SU-DHL-6 (cell line): ENCODE measurements around the gene FN1.

Experiments
- CTCF ChIP-seq: fragments of 200-600 bp; sonication (generic); IDR thresholded peaks from one replicate; pipeline ENCODE4 v1.5.1; 2017; ENCODE audit warnings: antibody characterized with exemption, mild to moderate bottlenecking, low read length, moderate library complexity; ENCODE audit not compliant: insufficient read depth, poor library complexity, severe bottlenecking
- EZH2phosphoT487 ChIP-seq: fragments of 200-600 bp; sonication (generic), shearing (Covaris generic); conservative IDR thresholded peaks from 2 replicates; pipeline ENCODE4 v1.6.1; 2018; ENCODE audit warnings: mild to moderate bottlenecking, antibody characterized with exemption, low read length, moderate library complexity, mixed read lengths

GRCh38 chr2:215399067-215399716 is 36.7 kb downstream of the FN1 start:
- no peak for TF ChIP-seq CTCF
- TF ChIP-seq EZH2phosphoT487: no peak
